ENCODE measurements around the gene NUDCD3.
"Not testable (repeated sequence)": the region's sequence is repeated elsewhere in the genome, so short reads cannot be mapped to it uniquely, and the experiment has no call there.

NUDCD3 gene

DNA sequence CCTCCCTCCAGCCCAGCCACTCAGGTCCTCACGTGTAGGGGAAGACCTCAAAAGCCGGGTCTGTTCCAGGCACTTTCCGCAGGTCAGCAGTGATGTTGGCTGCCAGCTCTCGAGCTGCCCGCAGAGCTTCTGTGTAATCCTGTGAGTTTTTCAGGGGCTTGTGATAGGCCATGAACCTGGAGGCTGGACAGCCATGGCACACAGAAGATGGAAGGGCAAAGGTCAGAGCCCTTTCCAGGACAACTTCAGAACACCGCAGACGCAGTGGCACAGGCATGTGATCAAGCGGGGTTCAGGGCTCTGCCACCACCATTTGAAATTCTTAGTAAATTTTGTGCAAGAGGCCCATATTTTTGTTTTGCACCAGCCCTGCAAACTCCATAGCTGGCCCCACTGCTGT lies 26.7 kb upstream of the NUDCD3 start:
- no peak for DNase-seq (ENCODE audit: low read depth)

DNA sequence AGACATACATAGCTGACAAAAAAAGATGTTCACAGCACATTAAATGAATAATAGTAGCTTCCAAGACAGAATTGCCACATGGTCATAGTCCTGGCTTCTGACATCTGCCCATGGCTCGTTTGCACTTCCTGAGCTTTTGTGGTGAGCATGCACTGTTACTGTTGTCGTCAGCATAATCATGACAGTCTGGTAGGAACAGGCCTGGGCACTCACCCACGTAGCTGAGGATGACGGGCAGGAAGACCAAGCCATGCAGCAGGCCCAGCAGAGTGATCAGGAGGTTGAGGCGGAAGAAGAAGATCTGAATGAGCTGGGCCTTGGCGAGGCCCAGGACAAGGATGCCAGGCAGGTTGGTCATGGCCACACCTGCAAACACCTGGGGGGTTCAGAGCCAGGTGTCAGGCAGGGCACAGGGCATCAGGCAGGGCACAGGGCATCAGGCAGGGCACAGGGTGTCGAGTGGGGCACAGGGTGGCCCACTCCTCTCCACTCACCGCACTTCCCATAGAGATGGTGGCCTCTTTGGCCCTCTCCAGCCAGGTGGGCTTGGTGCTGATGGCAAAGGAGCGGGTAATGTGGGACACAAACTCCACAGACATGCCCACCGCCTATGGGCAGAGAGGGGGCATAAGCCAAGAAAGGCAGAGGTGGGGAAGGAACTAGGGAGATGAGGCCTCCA lies 25.3 kb upstream of the NUDCD3 start:
- DNase-seq (ENCODE audit: low read depth) = no peak

DNA sequence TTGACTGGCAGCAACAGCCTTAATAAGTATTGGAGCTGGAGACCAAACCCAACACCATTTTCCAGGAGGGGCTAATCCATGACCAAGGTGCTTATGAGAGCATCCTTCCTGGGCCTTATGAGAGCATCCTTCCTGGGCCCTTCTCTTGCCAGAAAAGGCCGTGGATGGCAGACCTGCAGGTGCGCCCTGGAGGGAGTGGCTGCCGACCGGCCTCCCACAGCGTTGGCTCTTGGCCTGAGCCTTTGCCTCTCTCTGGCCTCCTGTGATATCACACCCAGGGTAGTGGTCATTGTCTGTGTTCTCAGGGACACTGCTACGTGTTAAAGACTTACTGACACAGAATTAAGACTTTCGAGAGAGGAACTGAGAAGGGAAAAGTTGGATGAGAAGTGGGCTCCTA lies 22.3 kb upstream of the NUDCD3 start:
- DNase-seq (ENCODE audit: low read depth) = no peak

DNA sequence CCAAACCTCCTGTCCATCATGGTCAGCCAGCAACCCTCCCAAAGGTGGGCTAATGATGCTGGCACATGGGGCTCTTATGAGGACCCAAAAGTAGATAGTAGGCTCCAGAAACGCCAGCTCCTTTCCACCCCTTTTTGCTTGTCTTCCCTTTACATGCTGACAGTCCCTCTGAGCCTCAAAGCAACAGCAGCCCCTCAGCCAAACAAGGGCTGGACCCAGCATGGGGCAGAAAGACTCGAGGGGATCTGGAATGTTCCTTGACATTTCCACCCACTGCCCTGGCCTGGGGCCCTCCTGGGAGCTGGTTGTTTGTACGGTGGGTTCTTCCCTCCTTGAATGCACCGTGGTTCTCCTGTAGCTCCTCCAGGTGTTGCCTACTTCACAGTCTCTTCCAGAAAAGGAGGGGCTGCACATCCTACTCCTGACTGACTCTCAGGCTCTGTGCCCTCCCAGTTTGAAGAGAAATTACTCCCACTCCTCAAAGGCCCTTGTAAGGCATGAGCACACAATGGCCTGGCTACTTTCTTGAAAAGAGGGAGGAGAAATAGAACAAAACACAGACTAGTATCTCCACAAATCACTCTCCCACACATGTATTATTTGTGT lies 21.5 kb upstream of the NUDCD3 start:
- no peak for DNase-seq (ENCODE audit: low read depth)

DNA sequence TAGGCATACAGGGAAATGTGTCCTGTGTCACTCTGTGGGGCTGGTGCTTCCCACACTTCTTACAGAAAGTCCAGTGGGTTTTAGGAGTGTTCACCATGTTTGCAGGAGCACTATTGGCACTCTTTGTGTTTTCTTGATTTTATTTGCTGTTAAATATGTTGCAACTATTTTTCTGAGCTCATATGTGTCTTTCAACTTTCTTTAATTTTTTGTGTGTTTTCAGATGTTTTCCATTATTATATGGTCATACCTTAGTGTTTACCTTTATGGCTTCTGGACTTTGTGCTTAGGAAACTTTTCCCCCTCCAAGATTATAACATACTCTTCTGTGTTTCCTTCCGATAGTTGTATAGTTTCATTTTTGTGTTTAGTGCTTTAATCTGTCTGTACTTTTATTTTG lies 20.8 kb upstream of the NUDCD3 start:
- no peak for DNase-seq (ENCODE audit: low read depth)

DNA sequence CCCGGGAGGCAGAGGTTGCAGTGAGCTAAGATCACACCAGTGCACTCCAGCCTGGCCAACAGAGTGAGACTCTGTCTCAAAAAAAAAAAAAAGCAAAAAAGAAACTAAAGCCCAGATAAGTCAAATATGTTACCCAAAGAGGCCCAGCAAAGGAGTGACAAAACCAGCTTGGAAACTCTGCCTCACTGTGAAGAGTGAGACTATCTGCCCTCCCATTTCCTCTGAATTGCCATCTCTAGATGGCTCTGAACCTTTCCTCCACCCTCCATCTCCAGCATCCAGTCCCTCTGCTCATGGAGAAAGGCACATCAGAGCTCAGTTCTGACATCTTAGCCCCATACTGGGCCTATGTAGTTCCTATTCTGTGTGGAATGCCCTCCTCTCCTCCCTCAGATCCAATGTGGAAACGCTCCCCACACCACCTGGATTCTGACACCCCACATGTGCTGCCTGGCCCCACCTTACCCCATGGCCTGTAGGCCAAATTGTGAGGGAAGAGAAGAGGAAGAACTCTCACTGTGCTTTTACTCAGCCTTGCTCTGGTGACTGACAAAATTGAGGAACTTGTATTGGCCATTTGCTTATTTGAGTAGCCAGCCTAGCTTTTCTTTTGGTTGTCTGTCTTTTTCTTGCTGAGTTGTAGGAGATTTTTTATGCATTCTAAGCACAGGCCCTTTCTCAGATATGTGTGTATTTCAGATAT lies 18.0 kb upstream of the NUDCD3 start:
- DNase-seq (ENCODE audit: low read depth) = no peak

DNA sequence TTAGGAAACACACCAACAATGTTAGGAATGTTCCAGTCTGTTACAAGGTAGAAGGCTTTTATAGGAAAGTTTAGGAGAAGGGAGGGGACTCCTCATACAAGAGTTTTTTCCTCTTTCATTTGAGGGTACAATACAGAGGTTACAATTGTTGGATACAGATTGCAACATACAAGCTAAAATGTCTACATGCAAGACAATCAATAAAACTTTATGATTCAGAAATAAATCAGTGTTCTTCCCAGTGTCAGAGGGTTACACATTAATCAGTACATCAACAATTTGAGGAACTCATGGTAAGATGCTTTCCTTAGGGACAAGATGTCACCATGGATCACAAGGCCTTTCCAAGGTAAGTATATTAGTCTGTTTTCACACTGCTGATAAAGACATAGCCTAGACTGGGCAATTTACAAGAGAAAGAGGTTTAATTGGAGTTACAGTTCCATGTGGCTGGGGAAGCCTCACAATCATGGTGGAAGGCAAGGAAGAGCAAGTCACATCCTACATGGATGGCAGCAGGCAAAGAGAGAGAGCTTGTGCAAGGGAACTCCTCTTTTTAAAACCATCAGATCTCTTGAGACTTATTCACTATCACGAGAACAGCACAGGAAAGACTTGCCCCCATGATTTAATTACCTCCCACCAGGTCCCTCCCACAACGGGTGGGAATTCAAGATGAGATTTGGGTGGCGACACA lies 16.3 kb upstream of the NUDCD3 start:
- DNase-seq (ENCODE audit: low read depth) = not testable (repeated sequence)

DNA sequence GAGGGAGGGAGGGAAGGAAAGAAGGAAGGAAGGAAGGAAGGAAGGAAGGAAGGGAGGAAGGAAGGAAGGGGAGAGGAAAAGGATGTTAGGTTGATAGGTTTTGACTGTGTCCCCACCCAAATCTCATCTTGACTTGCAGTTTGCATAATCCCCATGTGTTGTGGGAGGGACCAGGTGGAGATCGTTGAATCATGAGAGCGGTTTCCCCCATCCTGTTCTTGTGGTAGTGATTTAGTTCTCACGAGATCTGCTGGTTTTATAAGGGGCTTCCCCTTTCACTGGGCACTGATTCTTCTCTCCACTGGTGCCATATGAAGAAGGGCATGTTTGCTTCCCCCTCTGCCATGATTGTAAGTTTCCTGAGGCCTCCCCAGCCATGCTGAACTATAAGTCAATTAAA lies 15.1 kb upstream of the NUDCD3 start:
- no peak for DNase-seq (ENCODE audit: low read depth)

DNA sequence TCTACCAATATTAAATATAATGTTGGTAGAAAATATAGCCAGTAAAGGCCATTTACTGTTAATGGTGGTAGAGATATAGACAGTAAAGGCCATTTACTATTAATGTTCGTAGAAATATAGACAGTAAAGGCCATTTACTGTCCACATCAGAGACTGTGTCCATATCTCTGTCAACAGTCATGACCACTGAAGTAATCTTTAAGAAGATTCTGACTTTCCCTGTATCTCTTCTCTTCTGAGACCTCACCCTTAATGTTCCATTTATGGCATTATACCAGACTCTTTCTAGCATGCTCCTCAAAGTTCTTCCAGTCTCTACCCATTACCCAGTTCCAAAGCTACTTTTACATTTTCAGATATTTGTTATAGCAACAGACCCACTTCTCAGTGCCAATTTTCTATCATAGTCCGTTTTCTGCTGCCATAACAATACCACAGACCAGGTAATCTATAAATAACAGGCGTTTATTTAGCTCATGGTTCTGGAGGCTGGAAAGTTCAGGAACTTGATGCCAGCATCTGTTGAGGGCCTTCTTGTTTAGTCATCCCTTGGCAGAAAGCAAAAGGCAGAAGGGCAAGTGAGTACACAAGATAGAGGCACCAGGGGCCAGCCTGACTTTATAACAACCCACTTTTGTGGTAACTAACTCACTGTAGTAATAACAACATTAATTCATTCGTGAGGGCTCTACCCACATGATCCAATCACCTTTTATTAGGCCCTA lies 7.9 kb upstream of the NUDCD3 start:
- no peak for DNase-seq (ENCODE audit: low read depth)

DNA sequence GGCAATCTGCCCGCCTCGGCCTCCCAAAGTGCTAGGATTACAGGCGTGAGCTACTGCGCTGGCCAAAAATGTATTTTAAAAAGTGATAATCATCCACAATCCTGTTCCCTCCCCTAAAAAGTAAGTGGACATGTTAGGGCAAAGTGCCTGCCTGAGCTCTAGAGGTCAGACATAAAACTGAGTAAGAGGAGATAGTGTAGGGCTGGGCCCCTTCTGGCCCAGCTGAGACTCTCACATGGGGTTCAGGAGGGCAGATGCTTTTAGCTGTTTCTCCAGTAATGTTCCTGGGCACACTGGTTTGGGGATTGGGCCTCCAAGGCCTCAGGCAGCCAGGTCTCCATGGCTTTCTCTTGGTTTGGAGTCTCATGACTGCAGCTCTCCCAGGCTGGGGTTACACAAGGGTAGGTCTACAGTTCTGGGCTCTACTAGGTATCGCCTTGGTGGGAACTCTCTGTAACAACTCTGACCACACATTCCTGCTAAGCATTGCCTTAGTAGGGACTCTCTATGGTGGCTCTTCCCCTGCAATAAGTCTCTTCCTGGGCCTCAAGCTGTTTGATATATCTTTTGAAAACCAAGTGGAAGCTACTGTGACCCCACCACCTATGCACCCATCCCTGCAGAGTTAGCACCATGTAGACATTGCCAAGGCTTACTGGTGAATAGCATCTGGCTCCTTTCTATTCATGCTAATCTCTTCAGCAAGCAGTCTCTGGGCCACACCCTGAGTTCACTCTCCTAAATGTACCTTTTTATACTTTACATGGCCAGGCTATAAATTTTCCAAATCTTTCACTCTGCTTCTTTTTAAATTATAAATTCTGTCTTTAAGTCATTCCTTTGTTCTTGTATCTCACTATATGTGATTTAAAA lies 6.9 kb upstream of the NUDCD3 start:
- DNase-seq (ENCODE audit: low read depth) = no peak

DNA sequence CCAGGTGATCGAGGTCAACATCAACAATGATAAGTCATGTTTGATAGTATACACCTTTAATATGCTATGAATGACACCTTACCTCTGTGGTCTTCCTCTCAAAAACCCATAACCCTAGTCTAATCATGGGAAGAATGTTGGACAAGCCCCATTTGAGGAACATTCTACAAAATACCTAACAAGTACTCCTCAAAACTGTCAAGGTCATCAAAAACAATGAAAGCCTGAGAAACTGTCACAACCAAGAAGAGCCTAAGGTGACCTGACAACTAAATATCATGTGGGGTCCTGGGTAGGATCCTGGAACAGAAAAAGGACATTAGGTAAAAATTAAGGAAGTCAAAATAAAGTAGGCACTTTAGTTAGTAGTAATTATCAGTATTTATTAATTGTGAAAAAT lies 5.9 kb upstream of the NUDCD3 start:
- no peak for DNase-seq (ENCODE audit: low read depth)

DNA sequence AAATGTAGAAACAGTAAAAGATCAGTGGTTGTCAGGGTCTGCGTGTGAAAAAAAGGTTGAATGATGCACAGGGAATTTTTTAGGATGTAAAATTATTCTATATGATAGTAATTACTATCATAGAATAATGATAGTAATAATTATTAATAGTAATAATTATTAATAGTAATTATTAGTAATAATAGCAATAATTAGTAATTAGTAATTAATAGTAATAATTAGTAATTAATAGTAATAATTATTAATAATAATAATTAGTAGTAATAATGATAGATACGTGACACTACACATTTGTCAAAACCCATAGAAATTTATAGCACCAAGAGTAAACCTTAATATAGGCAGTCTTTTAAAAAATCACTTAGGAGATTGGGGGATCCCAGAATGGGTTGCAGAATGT lies 4.5 kb upstream of the NUDCD3 start:
- no peak for DNase-seq (ENCODE audit: low read depth)

DNA sequence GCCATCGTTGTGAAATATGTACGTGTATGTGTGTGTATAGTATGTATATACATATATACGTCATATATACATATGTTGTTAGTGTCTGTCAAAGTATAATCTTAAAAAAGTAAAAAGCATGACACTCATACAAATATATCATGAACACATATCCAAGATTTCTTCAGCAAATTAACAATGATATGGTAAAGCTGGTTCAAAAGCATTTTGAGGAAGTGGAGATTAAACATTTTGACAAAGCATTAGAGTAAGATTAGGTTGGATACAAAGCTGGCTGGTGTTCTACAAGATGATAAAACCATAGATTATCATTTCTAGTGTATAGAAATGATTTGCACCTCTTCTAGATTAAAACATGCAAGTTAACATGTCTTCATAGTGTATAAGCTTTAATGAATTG lies 771 bp upstream of the NUDCD3 start:
- DNase-seq (ENCODE audit: low read depth) = no peak

DNA sequence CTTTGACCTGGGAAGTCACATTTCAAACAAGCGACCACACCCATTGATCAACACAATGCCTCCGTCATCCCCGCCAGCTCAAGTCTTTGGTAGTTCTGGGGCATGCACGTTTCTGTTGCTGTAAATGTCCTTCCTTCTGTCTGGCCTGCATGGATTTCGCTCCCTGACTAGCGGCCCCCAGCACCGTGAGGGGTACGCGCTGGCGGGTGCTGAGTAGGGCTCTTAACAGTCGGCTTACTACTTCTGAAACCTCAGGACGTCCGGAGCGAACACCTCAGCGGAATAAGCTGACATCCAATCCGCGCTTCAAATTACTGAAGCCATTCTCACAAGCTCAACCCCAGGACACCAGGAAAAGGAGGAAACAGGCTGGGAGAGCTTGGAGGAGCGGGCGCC lies 505 bp downstream of the NUDCD3 start:
- DNase-seq (ENCODE audit: low read depth) = no peak

DNA sequence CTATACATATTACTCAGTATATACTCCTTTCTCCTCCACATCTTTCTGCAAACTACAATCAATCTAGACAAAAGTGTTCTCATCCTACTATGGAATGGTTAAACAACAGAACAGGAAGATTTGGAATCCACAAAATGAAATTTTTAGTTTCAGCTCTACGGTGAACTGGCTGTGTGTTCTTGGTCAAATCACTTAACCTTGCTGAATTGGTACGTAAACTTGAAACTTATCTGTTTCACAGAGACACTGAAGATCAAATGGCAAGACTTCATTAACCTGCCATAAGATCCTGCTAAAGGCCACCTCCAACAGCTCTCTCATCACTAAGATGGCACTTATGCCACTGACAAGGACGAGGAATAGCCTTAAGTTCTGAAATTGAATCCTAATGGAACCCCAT lies 1.5 kb downstream of the NUDCD3 start:
- DNase-seq (ENCODE audit: low read depth) = no peak

DNA sequence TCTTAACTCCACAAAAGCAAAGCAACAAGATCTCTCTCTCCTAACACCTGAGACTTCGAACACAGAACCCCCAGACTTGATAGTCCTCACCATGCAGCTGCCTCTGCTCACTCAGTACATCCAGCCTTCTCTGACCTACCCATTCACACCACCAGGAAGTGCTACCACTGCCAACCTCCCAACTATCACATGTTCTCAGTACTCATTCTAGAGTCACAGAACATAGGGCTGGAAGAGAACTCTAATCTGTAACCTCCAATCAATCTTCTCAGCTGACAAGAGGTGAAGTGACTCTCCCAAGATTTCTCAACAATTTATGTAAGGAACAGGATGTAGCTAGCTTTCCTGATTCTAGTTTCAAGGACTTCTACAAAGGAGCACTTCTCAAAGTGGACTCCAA lies 3.8 kb downstream of the NUDCD3 start:
- no peak for DNase-seq (ENCODE audit: low read depth)

DNA sequence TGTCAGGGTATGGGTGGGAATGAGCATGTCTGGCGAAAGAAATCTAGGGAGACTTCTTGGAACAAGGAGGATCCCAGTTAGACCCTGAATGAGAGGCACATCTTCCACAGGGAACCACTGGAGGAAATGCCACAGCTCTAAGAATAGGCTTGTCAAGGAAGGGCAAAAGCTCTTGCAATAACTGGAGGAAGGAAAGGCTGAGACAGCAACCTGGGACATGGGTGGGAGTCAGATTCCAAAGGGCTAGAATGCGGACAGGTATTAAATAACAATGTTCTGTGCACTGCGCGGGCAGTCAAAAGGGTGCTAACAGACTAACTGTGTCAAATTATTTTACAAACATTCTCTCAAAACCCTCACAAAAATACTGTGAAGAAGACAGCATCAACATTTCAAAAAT lies 4.5 kb downstream of the NUDCD3 start:
- no peak for DNase-seq (ENCODE audit: low read depth)

DNA sequence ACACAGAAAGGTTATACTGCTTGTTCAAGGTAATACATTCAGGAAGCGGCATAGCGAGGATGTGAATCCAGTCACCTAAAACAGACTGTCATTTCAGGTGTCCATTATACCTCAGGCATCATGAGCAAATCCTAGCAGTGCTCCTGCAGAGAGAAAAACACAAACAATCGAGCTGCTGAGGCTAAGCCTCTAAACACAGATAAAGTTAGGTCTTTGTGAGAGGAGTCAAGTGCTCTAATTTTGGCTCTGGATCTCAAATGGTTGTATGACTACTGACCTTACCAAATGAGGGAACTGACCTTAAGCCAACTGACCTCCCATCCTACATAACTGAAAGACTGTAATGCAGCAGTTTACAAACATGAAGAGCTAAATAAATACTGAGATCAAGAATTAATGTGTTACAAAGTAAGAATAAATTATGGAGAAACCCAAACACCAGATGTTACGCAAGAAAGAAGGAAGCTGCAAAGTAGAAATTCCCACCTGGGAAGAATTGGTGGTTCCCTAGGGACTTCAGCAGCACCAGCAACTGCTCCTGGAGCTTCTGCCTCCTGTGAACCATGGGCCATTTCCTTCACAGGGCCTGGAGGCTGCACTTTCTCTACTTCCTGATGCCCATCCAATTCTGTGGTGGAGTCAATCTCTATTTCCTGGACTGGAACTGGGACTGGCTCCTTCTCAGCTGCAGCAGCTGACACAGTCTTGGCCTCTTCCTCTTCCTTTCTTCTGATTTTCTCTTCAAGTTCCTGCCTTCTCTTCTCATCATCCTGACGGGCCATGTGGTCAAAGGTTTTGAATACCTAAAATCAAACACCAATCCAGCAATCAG lies 5.8 kb downstream of the NUDCD3 start:
- DNase-seq (ENCODE audit: low read depth) = no peak

DNA sequence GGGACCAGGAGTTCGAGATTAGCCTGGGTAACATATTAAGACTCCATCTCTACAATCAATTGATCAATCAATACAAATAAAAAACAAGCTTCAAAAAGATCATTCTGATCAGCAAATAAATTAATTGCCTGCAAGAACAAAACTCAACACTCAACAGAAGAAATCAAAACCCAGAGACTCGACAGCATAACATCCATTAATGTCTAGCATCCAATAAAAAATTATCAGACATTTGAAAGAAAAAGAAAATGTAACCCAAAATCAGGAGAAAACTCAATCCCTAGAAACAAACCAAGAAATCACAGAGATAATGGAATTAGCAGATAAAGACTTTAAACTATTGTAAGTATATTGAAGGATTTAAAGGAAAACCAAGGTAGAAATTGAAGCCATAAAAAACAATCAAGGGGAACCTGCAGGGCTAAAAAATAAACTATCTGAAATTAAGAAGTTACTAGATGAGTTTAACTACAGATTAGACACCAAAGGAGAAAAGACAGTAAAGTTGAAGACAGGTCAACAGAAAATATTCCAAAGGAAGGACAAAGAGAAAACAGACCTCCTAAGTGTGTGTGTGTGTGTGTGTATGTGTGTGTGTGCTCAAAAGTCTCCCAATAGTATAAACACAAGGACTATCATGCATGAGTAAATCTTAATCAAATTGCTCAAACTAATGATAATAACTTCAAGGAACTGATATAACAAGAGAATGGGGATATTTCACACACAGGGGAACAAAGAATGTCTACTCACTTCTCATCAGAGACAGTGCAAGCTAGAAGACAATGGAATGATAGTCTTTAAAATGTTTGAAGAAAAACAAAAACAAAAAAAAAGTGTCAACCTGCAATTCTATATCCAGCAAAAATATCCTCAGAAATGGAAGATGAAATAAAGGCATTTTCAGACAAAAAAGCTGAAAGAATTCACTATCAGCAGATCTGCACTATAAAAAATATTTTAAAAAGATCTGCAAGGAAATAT lies 7.7 kb downstream of the NUDCD3 start:
- no peak for DNase-seq (ENCODE audit: low read depth)

All from activated T-cell treated with anti-CD3 and anti-CD28 coated beads for 48 hours (primary cell).